HCT116 (cell line): ENCODE measurements around the gene DDX27.

ENCODE experiments used
- CTCF ChIP-seq, 3 experiments: fragments of 200-600 bp in 1 of 3; sonication (generic) in 1 of 3; IDR thresholded peaks in 2 of 3; conservative IDR thresholded peaks in 1 of 3; 2 replicates each; pipeline ENCODE4 v1.5.1; 2012 to 2017; ENCODE audit warnings: low read depth in 2 of 3, low read length in 2 of 3, antibody characterized with exemption in 1 of 3, borderline replicate concordance in 1 of 3, control low read depth in 1 of 3, mild to moderate bottlenecking in 1 of 3, mixed read lengths in 1 of 3, mixed run types in 1 of 3, moderate library complexity in 1 of 3; ENCODE audit not compliant: insufficient read depth in 1 of 3
- EGR1 ChIP-seq: IDR thresholded peaks from 2 replicates; pipeline ENCODE4 v1.6.1; 2012; ENCODE audit warnings: low read depth
- EZH2 ChIP-seq: fragments of 200-600 bp; sonication (generic); IDR thresholded peaks from 2 replicates; pipeline ENCODE4 v1.6.1; 2017; ENCODE audit warnings: antibody characterized with exemption, mixed run types
- EZH2phosphoT487 ChIP-seq: fragments of 200-600 bp; IDR thresholded peaks from 2 replicates; pipeline ENCODE4 v1.6.1; 2018; ENCODE audit warnings: antibody characterized with exemption, borderline replicate concordance
- POLR2A ChIP-seq: IDR thresholded peaks from 2 replicates; pipeline ENCODE4 v1.7.0; 2011; ENCODE audit warnings: borderline replicate concordance; ENCODE audit not compliant: insufficient read depth, insufficient read length; ENCODE audit errors: extremely low read depth
- POLR2AphosphoS5 ChIP-seq: IDR thresholded peaks from 2 replicates; pipeline ENCODE4 v1.6.1; 2011; ENCODE audit warnings: mild to moderate bottlenecking, low read depth, low read length, moderate library complexity
- RAD21 ChIP-seq: IDR thresholded peaks from 2 replicates; pipeline ENCODE4 v1.6.1; 2012; ENCODE audit warnings: low read depth, mild to moderate bottlenecking
- REST ChIP-seq: IDR thresholded peaks from 2 replicates; pipeline ENCODE4 v1.6.1; 2012; ENCODE audit warnings: low read depth
- SIN3A ChIP-seq: IDR thresholded peaks from 2 replicates; pipeline ENCODE4 v1.6.1; 2012; ENCODE audit warnings: low read depth
- SP1 ChIP-seq: IDR thresholded peaks from 2 replicates; pipeline ENCODE4 v1.6.1; 2012; ENCODE audit warnings: low read depth
- SRF ChIP-seq: IDR thresholded peaks from 2 replicates; pipeline ENCODE4 v1.6.1; 2012; ENCODE audit warnings: low read depth
- TCF7L2 ChIP-seq: IDR thresholded peaks from 2 replicates; pipeline ENCODE4 v1.7.0; 2011; ENCODE audit warnings: borderline replicate concordance, inconsistent platforms; ENCODE audit not compliant: insufficient read depth, insufficient read length; ENCODE audit errors: extremely low read depth
- YY1 ChIP-seq: IDR thresholded peaks from 2 replicates; pipeline ENCODE4 v1.6.1; 2011; ENCODE audit warnings: low read length, low read depth, moderate library complexity, mild to moderate bottlenecking; ENCODE audit not compliant: insufficient replicate concordance; ENCODE audit errors: extremely low read depth
- TF ChIP-seq, protein P1 (sequence below): IDR thresholded peaks from 2 replicates; pipeline ENCODE4 v1.6.1; 2011; ENCODE audit warnings: mild to moderate bottlenecking, low read length, moderate library complexity; ENCODE audit not compliant: insufficient replicate concordance; ENCODE audit errors: extremely low read depth

GRCh38 chr20:49215232-49215631 is 4.0 kb upstream of the DDX27 start:
- TF ChIP-seq POLR2AphosphoS5: no peak
- TF ChIP-seq POLR2A: no peak
- no peak for TF ChIP-seq CTCF (IDR thresholded peaks at IDR 0.05 in 2 of 3, conservative IDR thresholded peaks at IDR 0.05 in 1 of 3; ENCODE audit: borderline replicate concordance in 1 of 3, insufficient read depth in 1 of 3, low read depth in 2 of 3, low read length in 2 of 3)
- no peak for TF ChIP-seq YY1
- no peak for TF ChIP-seq EZH2
- TF ChIP-seq REST: no peak
- no peak for TF ChIP-seq EZH2phosphoT487
- no peak for TF ChIP-seq EGR1
- no peak for TF ChIP-seq RAD21
- TF ChIP-seq, protein P1, sequence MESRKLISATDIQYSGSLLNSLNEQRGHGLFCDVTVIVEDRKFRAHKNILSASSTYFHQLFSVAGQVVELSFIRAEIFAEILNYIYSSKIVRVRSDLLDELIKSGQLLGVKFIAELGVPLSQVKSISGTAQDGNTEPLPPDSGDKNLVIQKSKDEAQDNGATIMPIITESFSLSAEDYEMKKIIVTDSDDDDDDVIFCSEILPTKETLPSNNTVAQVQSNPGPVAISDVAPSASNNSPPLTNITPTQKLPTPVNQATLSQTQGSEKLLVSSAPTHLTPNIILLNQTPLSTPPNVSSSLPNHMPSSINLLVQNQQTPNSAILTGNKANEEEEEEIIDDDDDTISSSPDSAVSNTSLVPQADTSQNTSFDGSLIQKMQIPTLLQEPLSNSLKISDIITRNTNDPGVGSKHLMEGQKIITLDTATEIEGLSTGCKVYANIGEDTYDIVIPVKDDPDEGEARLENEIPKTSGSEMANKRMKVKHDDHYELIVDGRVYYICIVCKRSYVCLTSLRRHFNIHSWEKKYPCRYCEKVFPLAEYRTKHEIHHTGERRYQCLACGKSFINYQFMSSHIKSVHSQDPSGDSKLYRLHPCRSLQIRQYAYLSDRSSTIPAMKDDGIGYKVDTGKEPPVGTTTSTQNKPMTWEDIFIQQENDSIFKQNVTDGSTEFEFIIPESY: no peak
- no peak for TF ChIP-seq TCF7L2
- TF ChIP-seq SP1: no peak
- TF ChIP-seq SIN3A: no peak
- TF ChIP-seq SRF: no peak
